Endometrial microvascular endothelial cells (primary cell): ENCODE data around the gene RPAP2. TPM values are rescaled to one million over a fixed set of nuclear protein-coding genes. Genes with fewer than 3 reads are reported as not detected.
"Not testable (repeated sequence)": the region's sequence is repeated elsewhere in the genome, so short reads cannot be mapped to it uniquely, and the experiment has no call there.

ENCODE experiments used
- in situ Hi-C: cut with HindIII; loops from 2 replicates; pipeline ENCODE4 v1.10.0; 2017; ENCODE audit warnings: low sequenced_read_pairs, low pct_unique_long_range_greater_than_20kb; ENCODE audit errors: inconsistent ontology term
- total RNA-seq: library from RNA; depleted of rRNA; stranded (reverse); fragments of >200 nt; gene quantifications from one replicate; pipeline ENCODE4 v1.2.3, GENCODE V29; 2015; ENCODE audit errors: inconsistent ontology term

The RPAP2 gene
- 11.6 TPM for total RNA-seq

GRCh38 chr1:92298573-92299476, at the start of gene RPAP2, which contains the start of gene GLMN:
Gene RPAP2 (plus strand): TSS chr1:92299059. CDS start chr1:92299074, 15 bp downstream.
Gene GLMN (minus strand): TSS chr1:92298987. CDS start chr1:92297999, 988 bp downstream.
- in situ Hi-C loops = no loop called here

GRCh38 chr1:92254714-92255113, 44.1 kb upstream of the RPAP2 start:
- in situ Hi-C loops = not testable (repeated sequence)

GRCh38 chr1:92259350-92259749, 39.5 kb upstream of the RPAP2 start:
- in situ Hi-C loops = no loop called here

GRCh38 chr1:92262516-92262915, 36.3 kb upstream of the RPAP2 start:
- in situ Hi-C loops = no loop called here

- in situ Hi-C loops = no loop called here
Measured at GRCh38 chr1:92273039-92273438, 25.8 kb upstream of the RPAP2 start.

GRCh38 chr1:92274939-92275338, 23.9 kb upstream of the RPAP2 start:
- in situ Hi-C loops = no loop called here

- in situ Hi-C loops = no loop called here
Measured at GRCh38 chr1:92276082-92276481, 22.8 kb upstream of the RPAP2 start.

GRCh38 chr1:92277105-92277723, 21.6 kb upstream of the RPAP2 start:
- in situ Hi-C loops = no loop called here

GRCh38 chr1:92279781-92280180, 19.1 kb upstream of the RPAP2 start:
- in situ Hi-C loops = not testable (repeated sequence)

- in situ Hi-C loops = not testable (repeated sequence)
Measured at GRCh38 chr1:92281411-92281810, 17.4 kb upstream of the RPAP2 start.

- in situ Hi-C loops = no loop called here
Measured at GRCh38 chr1:92291372-92291999, 7.4 kb upstream of the RPAP2 start.

GRCh38 chr1:92298213-92298572, 666 bp upstream of the RPAP2 start:
- in situ Hi-C loops = no loop called here

- in situ Hi-C loops = no loop called here
Measured at GRCh38 chr1:92299477-92300150, 755 bp downstream of the RPAP2 start.

- in situ Hi-C loops = no loop called here
Measured at GRCh38 chr1:92301021-92301420, 2.2 kb downstream of the RPAP2 start.

- in situ Hi-C loops = no loop called here
Measured at GRCh38 chr1:92306020-92306419, 7.2 kb downstream of the RPAP2 start.

GRCh38 chr1:92307980-92308379, 9.1 kb downstream of the RPAP2 start:
- in situ Hi-C loops = no loop called here

- in situ Hi-C loops = no loop called here
Measured at GRCh38 chr1:92310185-92310597, 11.3 kb downstream of the RPAP2 start.

- in situ Hi-C loops = no loop called here
Measured at GRCh38 chr1:92314024-92314423, 15.2 kb downstream of the RPAP2 start.
